Subcutaneous adipose tissue (tissue), 4 donors: ENCODE data around the gene CSF2. TPM values are rescaled to one million over a fixed set of nuclear protein-coding genes. Genes with fewer than 3 reads are reported as not detected.

Experiments
- total RNA-seq, 4 donors: library from RNA; depleted of rRNA; stranded (reverse); fragments of >200 nt; gene quantifications; one replicate each; pipeline ENCODE4 v1.1.0, GENCODE V29; 2016
- TF ChIP-seq, protein P1 (sequence below): fragments of 450-650 bp; IDR thresholded peaks from one replicate; pipeline ENCODE4 v1.5.1; 2016; ENCODE audit warnings: low read depth, mild to moderate bottlenecking, control low read depth, antibody characterized with exemption, moderate library complexity

Gene CSF2
- total RNA-seq, 4 donors from 2014 or later, result not detected

DNA sequence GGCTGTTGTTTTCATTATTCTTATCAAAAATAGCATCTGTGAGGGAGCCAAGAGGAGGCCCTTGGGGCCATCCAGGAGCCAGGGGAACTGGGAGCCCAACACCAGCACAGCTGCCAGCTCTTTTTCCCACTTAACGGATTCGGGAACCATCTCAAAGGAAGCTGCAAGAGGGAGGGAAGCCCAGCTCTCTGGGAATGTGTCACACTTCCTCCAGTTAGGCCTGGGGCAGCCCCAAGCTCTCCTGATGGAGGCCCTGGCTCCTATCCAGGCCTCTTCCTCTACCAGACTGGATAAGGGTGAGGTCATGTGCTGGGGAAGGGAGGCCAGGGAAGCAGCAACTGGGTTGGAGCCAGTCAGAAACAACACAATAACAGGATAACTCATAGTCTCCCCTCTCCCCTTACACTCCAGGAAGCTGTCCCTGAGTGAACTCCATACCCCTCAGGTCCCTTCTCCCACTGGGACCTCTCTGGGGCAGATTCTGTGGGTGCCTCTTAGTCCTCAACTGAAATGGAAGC, 12.7 kb downstream of the CSF2 start:
- TF ChIP-seq, protein P1, sequence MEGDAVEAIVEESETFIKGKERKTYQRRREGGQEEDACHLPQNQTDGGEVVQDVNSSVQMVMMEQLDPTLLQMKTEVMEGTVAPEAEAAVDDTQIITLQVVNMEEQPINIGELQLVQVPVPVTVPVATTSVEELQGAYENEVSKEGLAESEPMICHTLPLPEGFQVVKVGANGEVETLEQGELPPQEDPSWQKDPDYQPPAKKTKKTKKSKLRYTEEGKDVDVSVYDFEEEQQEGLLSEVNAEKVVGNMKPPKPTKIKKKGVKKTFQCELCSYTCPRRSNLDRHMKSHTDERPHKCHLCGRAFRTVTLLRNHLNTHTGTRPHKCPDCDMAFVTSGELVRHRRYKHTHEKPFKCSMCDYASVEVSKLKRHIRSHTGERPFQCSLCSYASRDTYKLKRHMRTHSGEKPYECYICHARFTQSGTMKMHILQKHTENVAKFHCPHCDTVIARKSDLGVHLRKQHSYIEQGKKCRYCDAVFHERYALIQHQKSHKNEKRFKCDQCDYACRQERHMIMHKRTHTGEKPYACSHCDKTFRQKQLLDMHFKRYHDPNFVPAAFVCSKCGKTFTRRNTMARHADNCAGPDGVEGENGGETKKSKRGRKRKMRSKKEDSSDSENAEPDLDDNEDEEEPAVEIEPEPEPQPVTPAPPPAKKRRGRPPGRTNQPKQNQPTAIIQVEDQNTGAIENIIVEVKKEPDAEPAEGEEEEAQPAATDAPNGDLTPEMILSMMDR, result no peak

DNA sequence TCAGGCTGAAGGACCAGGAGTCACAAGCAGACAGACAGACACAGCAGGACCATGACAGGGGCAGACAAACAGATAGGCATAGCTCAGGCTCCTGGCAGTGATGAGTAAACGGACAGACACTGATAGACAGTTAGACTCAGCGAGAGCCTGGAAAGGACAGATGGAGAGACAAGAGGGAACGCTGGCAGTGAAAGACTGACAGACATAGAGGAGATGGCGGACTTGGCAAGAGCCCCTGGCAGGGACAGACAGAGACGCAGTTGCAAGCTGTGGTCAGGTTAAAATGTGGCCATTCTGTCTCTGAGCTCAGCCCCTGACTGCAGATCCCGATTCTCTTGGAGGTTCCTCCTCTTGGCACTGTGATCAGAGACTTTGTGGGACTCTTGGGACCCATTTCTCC, 13.6 kb downstream of the CSF2 start:
- TF ChIP-seq, protein P1, result no peak

DNA sequence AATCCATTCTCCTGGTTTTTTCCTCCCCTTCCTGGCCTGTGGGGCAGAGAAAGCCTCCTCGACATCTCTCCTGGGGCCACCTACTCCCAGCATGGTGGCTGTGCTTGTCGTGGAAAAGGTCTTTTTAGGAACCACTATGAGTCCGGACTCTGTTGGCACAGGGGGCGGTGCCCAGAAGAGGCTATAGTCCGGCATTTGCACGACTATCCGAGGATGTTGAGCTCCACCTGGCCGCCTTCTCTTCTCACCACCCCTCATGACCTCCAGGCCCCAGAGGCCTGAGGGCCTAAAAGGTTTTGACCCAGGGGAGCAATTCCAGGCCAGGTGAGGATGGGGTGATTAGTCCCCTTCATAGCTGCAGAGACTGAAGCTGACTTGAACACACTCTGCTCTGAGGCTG, 14.1 kb downstream of the CSF2 start:
- TF ChIP-seq, protein P1, result no peak

DNA sequence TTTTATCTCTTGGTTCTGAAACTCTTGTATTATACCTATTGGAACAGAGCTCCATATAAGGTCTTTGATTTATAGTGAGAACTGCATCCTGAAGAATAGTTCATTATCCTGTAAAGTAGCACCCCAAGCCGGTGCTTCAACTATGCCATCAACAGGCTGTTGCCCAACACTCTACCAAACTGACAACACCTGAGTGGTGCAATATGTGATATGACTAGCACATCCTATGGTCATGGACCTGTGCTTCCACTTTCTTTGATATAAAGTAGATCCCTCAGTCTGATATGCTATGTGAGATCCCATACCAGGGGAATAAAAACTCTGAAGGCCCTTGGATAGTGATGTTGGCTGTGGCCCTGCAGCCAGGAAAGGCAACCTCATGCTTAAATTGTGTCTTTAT, 15.8 kb downstream of the CSF2 start:
- TF ChIP-seq, protein P1, result no peak

DNA sequence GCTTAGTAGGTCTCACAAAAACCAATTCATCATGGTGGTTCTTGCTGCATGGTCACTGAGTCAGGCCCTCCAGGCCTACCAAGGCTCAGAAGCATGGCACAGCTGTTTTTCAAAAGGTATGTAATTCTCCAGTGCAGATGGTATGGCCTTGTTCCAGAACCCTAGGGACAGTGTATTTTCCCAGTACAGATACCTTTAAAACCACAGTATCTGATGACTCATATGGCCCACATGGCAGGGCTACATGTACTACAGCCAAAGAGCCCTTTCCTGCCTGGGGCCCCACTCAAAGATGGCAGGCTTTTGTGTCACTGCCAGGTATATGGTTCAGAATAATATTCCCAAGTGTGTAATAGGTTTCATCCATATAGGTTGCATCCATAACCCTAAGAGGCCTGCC, 16.5 kb downstream of the CSF2 start:
- TF ChIP-seq, protein P1, result no peak

DNA sequence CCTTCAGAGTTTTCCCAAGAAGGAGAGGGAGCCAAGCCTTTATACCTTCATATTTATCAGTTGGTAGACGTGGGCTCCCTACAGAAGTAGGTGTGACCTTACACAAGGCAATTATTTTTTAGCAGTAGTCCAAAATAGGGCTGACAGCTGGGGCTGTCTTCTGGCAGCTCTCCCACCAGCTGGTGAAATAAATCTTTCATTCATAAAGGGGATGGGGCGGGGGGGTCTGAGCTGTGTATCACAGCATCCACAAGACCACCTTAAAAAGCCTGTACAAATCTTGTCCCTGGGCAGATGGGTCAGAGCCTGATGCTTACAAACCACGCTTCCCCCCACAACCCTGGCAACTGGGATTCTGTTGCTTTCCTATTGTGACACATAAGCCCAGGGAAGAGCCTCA, 19.7 kb downstream of the CSF2 start:
- TF ChIP-seq, protein P1, result no peak

DNA sequence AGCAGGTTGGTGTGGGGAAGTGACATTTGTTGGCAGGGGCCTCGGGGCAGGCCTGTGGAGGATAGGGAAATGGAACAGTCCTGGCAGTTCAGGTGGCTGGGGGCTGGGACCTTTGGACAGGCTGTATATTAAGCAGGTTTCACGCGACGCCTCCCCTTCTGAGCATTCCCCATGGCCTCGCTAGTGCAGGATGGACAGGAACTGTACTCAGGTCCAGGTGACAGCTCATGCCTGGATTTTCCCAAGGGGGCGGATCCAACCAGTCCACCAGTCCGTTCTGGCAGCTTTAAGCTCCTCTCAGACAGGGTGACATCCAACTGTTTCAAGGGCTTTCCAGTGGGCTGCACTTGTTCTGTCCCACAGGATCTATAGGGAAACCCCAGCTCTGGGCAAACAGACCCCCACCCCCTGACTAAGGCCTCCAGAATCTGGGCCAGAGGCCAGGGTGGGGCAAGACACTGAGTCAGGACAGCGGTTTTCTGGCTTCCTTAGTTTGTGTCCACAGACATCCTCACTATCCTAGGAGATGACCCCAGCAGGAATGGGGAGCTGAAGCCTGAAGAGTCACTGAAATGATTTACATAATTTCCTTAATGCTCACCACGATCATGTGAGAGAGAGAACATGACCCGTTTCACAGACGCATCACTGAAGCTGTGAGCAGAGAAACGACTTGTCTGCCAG, 20.9 kb downstream of the CSF2 start:
- TF ChIP-seq, protein P1, result no peak
